HepG2 (cell line): Measurements from ENCODE around the gene TPX2. TPM values are rescaled to one million over a fixed set of nuclear protein-coding genes. Genes with fewer than 3 reads are reported as not detected.

Experiments used
- ATF7-NPFF ChIP-seq: sonication (generic); formaldehyde crosslinking; IDR thresholded peaks from 2 replicates; pipeline ENCODE4 v1.8.1; 2023; ENCODE audit warnings: mild to moderate bottlenecking, low read depth, missing genetic modification reagents, moderate library complexity
- BRCA1 ChIP-seq: sonication (generic); formaldehyde crosslinking; IDR thresholded peaks from 2 replicates; pipeline ENCODE4 v1.4.0; 2020; ENCODE audit warnings: missing genetic modification reagents
- HMGXB4 ChIP-seq, 2 experiments: sonication (generic) in 1 of 2; formaldehyde crosslinking in 1 of 2; IDR thresholded peaks; 2 replicates each; pipeline versions ENCODE4 v1.4.0 to v1.6.1; 2018 to 2020; ENCODE audit warnings: missing genetic modification reagents in 2 of 2, borderline replicate concordance in 1 of 2, low read depth in 1 of 2, mild to moderate bottlenecking in 1 of 2, missing biosample characterization in 1 of 2
- HOMEZ ChIP-seq: IDR thresholded peaks from 2 replicates; pipeline ENCODE4 v1.6.1; 2016; ENCODE audit warnings: low read depth
- IRF2 ChIP-seq: IDR thresholded peaks from 2 replicates; pipeline ENCODE4 v1.6.1; 2018; ENCODE audit warnings: missing genetic modification reagents, missing compliant biosample characterization
- RXRA ChIP-seq: sonication (generic); formaldehyde crosslinking; IDR thresholded peaks from 2 replicates; pipeline ENCODE4 v1.5.1; 2020; ENCODE audit warnings: missing genetic modification reagents
- SIN3A ChIP-seq: IDR thresholded peaks from 2 replicates; pipeline ENCODE4 v1.6.1; 2011; ENCODE audit warnings: low read depth, mild to moderate bottlenecking, control low read depth, low read length, borderline replicate concordance
- ZNF326 ChIP-seq: sonication (generic); formaldehyde crosslinking; IDR thresholded peaks from 2 replicates; pipeline ENCODE4 v1.4.0; 2020; ENCODE audit warnings: missing genetic modification reagents, borderline replicate concordance
- ZNF382 ChIP-seq: sonication (generic); formaldehyde crosslinking; IDR thresholded peaks from 2 replicates; pipeline ENCODE4 v1.5.0; 2020; ENCODE audit warnings: missing genetic modification reagents, mild to moderate bottlenecking, borderline replicate concordance
- ZNF547 ChIP-seq: sonication (generic); formaldehyde crosslinking; IDR thresholded peaks from 2 replicates; pipeline ENCODE4 v1.5.1; 2020; ENCODE audit warnings: mild to moderate bottlenecking, missing genetic modification reagents
- ZSCAN30 ChIP-seq: sonication (generic); formaldehyde crosslinking; IDR thresholded peaks from 2 replicates; pipeline ENCODE4 v1.5.0; 2020; ENCODE audit warnings: mild to moderate bottlenecking, missing genetic modification reagents
- polyA plus RNA-seq, 8 experiments: library from polyadenylated mRNA; depleted of rRNA in 3 of 8; stranded (reverse) in 7 of 8; unstranded in 1 of 8; fragments of >200 nt; fragmentation: Illumina TruSeq in 4 of 8; extraction: Trizol in 4 of 8; gene quantifications; 2 replicates each; pipeline versions ENCODE4 v1.2.1 to v1.2.3, GENCODE V29; 2011 to 2016; ENCODE audit warnings: low read depth in 4 of 8, missing spikeins in 1 of 8, mixed read lengths in 1 of 8; ENCODE audit not compliant: insufficient read depth in 1 of 8
- total RNA-seq, 5 experiments: library from RNA; depleted of rRNA; stranded (reverse); fragments of >200 nt; fragmentation: Illumina TruSeq; extraction: Trizol; gene quantifications; 2 replicates each; pipeline ENCODE4 v1.2.3, GENCODE V29; 2016; ENCODE audit warnings: low read depth in 1 of 5
- TF ChIP-seq, protein P1 (sequence below): sonication (generic); formaldehyde crosslinking; IDR thresholded peaks from 2 replicates; pipeline ENCODE4 v1.4.0; 2020; ENCODE audit warnings: missing genetic modification reagents
- TF ChIP-seq, protein P2 (sequence below): sonication (generic); formaldehyde crosslinking; IDR thresholded peaks from 2 replicates; pipeline ENCODE4 v1.4.0; 2020; ENCODE audit warnings: mild to moderate bottlenecking, missing genetic modification reagents
- TF ChIP-seq, protein P3 (sequence below): sonication (generic); formaldehyde crosslinking; IDR thresholded peaks from 2 replicates; pipeline ENCODE4 v1.9.0; 2021; ENCODE audit warnings: missing genetic modification reagents, borderline replicate concordance
- TF ChIP-seq, protein P4 (sequence below): sonication (generic); formaldehyde crosslinking; IDR thresholded peaks from 2 replicates; pipeline ENCODE4 v1.4.0; 2020; ENCODE audit warnings: low read depth, missing genetic modification reagents

TPX2 gene
- total and polyA plus RNA-seq, 2 of the 13 experiments (the other 11 are each of a cell fraction or from before 2014, with no cell fraction given), result 34.3 to 124 TPM

GRCh38 chr20:31723319-31724078 lies 15.6 kb upstream of the TPX2 start (continued):
- TF ChIP-seq, protein P1, sequence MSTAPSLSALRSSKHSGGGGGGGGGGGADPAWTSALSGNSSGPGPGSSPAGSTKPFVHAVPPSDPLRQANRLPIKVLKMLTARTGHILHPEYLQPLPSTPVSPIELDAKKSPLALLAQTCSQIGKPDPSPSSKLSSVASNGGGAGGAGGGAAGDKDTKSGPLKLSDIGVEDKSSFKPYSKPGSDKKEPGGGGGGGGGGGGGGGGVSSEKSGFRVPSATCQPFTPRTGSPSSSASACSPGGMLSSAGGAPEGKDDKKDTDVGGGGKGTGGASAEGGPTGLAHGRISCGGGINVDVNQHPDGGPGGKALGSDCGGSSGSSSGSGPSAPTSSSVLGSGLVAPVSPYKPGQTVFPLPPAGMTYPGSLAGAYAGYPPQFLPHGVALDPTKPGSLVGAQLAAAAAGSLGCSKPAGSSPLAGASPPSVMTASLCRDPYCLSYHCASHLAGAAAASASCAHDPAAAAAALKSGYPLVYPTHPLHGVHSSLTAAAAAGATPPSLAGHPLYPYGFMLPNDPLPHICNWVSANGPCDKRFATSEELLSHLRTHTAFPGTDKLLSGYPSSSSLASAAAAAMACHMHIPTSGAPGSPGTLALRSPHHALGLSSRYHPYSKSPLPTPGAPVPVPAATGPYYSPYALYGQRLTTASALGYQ (CRISPR knock-in tag), result no peak; the same call in 1 of the 2 replicates
- TF ChIP-seq, protein P2, sequence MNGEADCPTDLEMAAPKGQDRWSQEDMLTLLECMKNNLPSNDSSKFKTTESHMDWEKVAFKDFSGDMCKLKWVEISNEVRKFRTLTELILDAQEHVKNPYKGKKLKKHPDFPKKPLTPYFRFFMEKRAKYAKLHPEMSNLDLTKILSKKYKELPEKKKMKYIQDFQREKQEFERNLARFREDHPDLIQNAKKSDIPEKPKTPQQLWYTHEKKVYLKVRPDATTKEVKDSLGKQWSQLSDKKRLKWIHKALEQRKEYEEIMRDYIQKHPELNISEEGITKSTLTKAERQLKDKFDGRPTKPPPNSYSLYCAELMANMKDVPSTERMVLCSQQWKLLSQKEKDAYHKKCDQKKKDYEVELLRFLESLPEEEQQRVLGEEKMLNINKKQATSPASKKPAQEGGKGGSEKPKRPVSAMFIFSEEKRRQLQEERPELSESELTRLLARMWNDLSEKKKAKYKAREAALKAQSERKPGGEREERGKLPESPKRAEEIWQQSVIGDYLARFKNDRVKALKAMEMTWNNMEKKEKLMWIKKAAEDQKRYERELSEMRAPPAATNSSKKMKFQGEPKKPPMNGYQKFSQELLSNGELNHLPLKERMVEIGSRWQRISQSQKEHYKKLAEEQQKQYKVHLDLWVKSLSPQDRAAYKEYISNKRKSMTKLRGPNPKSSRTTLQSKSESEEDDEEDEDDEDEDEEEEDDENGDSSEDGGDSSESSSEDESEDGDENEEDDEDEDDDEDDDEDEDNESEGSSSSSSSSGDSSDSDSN, result peak; percentile 99
- peak; percentile 95 for TF ChIP-seq HMGXB4 (CRISPR knock-in tag; IDR thresholded peaks at IDR 0.05; ENCODE audit: borderline replicate concordance in 1 of 2, low read depth in 1 of 2)
- TF ChIP-seq RXRA, result peak; percentile 85
- no peak for TF ChIP-seq ZSCAN30 (CRISPR knock-in tag)
- TF ChIP-seq ZNF547 (CRISPR knock-in tag), result peak; percentile 90; the same call in 1 of the 2 replicates
- TF ChIP-seq IRF2 (CRISPR knock-in tag), result peak; percentile 76
- peak; percentile 91 for TF ChIP-seq ATF7-NPFF
- TF ChIP-seq SIN3A, result peak; percentile 21
- TF ChIP-seq, protein P3, sequence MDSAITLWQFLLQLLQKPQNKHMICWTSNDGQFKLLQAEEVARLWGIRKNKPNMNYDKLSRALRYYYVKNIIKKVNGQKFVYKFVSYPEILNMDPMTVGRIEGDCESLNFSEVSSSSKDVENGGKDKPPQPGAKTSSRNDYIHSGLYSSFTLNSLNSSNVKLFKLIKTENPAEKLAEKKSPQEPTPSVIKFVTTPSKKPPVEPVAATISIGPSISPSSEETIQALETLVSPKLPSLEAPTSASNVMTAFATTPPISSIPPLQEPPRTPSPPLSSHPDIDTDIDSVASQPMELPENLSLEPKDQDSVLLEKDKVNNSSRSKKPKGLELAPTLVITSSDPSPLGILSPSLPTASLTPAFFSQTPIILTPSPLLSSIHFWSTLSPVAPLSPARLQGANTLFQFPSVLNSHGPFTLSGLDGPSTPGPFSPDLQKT, result peak; percentile 85; the same call in 1 of the 2 replicates
- peak; percentile 68; the same call in 1 of the 2 replicates for TF ChIP-seq BRCA1 (CRISPR knock-in tag)
- TF ChIP-seq ZNF382 (CRISPR knock-in tag), result no peak
- peak; percentile 28 for TF ChIP-seq HOMEZ
- TF ChIP-seq, protein P4, sequence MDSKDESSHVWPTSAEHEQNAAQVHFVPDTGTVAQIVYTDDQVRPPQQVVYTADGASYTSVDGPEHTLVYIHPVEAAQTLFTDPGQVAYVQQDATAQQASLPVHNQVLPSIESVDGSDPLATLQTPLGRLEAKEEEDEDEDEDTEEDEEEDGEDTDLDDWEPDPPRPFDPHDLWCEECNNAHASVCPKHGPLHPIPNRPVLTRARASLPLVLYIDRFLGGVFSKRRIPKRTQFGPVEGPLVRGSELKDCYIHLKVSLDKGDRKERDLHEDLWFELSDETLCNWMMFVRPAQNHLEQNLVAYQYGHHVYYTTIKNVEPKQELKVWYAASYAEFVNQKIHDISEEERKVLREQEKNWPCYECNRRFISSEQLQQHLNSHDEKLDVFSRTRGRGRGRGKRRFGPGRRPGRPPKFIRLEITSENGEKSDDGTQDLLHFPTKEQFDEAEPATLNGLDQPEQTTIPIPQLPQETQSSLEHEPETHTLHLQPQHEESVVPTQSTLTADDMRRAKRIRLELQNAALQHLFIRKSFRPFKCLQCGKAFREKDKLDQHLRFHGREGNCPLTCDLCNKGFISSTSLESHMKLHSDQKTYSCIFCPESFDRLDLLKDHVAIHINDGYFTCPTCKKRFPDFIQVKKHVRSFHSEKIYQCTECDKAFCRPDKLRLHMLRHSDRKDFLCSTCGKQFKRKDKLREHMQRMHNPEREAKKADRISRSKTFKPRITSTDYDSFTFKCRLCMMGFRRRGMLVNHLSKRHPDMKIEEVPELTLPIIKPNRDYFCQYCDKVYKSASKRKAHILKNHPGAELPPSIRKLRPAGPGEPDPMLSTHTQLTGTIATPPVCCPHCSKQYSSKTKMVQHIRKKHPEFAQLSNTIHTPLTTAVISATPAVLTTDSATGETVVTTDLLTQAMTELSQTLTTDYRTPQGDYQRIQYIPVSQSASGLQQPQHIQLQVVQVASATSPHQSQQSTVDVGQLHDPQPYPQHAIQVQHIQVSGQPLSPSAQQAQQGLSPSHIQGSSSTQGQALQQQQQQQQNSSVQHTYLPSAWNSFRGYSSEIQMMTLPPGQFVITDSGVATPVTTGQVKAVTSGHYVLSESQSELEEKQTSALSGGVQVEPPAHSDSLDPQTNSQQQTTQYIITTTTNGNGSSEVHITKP, result peak; percentile 19
- no peak for TF ChIP-seq ZNF326
